ENCODE data around the gene SGCG. TPM values are rescaled to one million over a fixed set of nuclear protein-coding genes. Genes with fewer than 3 reads are reported as not detected.

SGCG gene
- total RNA-seq, 1 donor from 2014 or later = 9.8 TPM

DNA sequence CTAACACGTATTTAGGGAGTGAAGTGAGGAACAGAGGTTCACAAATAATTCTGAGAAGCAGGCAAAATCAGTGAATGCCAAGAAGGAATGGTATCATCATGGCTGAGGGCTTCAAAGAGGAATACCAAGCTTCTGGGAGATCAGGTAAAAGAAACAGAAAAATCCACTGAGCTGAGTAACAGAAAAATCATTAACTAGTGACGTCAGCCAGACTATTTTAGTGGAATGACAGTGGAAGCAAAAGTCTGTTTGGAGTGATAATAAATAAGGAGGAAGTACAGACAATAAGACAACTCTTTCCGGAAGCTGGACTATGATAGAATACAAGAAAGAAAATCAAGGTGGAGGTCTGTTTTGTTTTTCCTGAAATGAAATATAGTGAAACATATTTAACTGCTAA is 169.2 kb downstream of the SGCG start:
- H3K27me3 ChIP-seq (ENCODE audit: control insufficient read depth, insufficient read depth, low read length) = no peaks in the 10 kb centered on the region
- no peak for TF ChIP-seq CTCF (IDR thresholded peaks at IDR 0.05; ENCODE audit: insufficient read depth, low read length, poor library complexity, severe bottlenecking)
- no peak overlapping the region for H3K4me3 ChIP-seq (ENCODE audit: low read depth, low read length)
- peak; percentile 56 for DNase-seq (ENCODE audit: low read depth)
- H3K36me3 ChIP-seq (ENCODE audit: control insufficient read depth, insufficient read depth, low read length) = peaks cover 3% of the 10 kb centered on the region

DNA sequence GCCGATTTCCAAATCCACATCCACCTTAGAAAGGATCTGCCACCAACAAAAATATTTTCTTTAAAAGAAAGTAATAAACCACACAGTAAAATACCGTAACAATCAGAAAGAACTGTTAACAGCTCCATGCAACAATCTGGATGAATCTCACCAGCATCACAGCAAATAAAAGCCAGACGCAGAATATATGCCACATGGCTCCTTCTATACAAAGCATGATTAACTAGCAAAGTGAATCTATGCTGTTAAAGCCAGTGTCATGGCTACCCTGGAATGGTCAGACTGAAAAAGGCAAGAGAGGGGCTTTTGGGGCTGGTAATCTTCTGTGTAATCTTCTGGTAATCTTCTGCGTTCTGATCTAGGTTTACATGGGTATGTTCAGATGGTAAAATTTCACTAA is 171.4 kb downstream of the SGCG start:
- peaks cover 5% of the 10 kb centered on the region for H3K36me3 ChIP-seq (ENCODE audit: control insufficient read depth, insufficient read depth, low read length)
- H3K27me3 ChIP-seq (ENCODE audit: control insufficient read depth, insufficient read depth, low read length) = no peaks in the 10 kb centered on the region
- H3K4me3 ChIP-seq (ENCODE audit: low read depth, low read length) = no peak overlapping the region
- DNase-seq (ENCODE audit: low read depth) = no peak
- no peak for TF ChIP-seq CTCF (IDR thresholded peaks at IDR 0.05; ENCODE audit: insufficient read depth, low read length, poor library complexity, severe bottlenecking)

DNA sequence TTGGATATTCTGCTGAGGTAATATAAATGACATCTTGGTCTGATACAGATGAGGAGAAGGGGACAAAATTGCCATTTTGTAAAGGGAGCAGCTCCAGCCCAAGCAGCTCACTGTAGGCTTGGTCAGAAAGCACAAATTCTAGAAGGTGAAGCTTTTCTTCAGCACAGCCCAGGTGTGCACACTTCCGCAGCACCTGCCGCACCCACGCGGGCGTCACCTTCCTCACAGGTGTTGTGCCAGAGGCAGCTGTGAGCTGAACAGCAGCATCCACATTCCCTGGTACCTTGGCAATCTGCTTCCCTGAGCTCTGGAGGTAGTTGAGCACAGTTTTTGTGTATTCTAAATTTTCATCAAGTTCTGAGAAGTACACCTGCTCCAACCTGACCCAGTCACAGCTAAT is 173.7 kb downstream of the SGCG start:
- TF ChIP-seq CTCF (IDR thresholded peaks at IDR 0.05; ENCODE audit: insufficient read depth, low read length, poor library complexity, severe bottlenecking) = no peak
- no peak overlapping the region for H3K4me3 ChIP-seq (ENCODE audit: low read depth, low read length)
- no peak for DNase-seq (ENCODE audit: low read depth)
- peaks cover 3% of the 10 kb centered on the region for H3K36me3 ChIP-seq (ENCODE audit: control insufficient read depth, insufficient read depth, low read length)
- H3K27me3 ChIP-seq (ENCODE audit: control insufficient read depth, insufficient read depth, low read length) = no peaks in the 10 kb centered on the region

GRCh38 chr13:23356368-23356767 is 175.6 kb downstream of the SGCG start:
- DNase-seq (ENCODE audit: low read depth) = no peak
- Histone ChIP-seq H3K36me3 (ENCODE audit: control insufficient read depth, insufficient read depth, low read length) (peaks cover 1% of the 10 kb centered on the region), H3K27me3 (ENCODE audit: control insufficient read depth, insufficient read depth, low read length) (no peaks in the 10 kb centered on the region), H3K4me3 (ENCODE audit: low read depth, low read length) (no peak overlapping the region)
- no peak for TF ChIP-seq CTCF (IDR thresholded peaks at IDR 0.05; ENCODE audit: insufficient read depth, low read length, poor library complexity, severe bottlenecking)

- Histone ChIP-seq H3K27me3 (ENCODE audit: control insufficient read depth, insufficient read depth, low read length) (no peaks in the 10 kb centered on the region), H3K36me3 (ENCODE audit: control insufficient read depth, insufficient read depth, low read length) (peaks cover 1% of the 10 kb centered on the region), H3K4me3 (ENCODE audit: low read depth, low read length) (no peak overlapping the region)
- no peak for TF ChIP-seq CTCF (IDR thresholded peaks at IDR 0.05; ENCODE audit: insufficient read depth, low read length, poor library complexity, severe bottlenecking)
- DNase-seq (ENCODE audit: low read depth) = no peak
Measured at GRCh38 chr13:23357349-23357748, 176.6 kb downstream of the SGCG start.

GRCh38 chr13:23359882-23360281 is 179.1 kb downstream of the SGCG start:
- H3K36me3 ChIP-seq (ENCODE audit: control insufficient read depth, insufficient read depth, low read length) = peaks cover 3% of the 10 kb centered on the region
- TF ChIP-seq CTCF (IDR thresholded peaks at IDR 0.05; ENCODE audit: insufficient read depth, low read length, poor library complexity, severe bottlenecking) = no peak
- H3K4me3 ChIP-seq (ENCODE audit: low read depth, low read length) = no peak overlapping the region

More at GRCh38 chr13:23359882-23360281, 179.1 kb downstream of the SGCG start:
- H3K27me3 ChIP-seq (ENCODE audit: control insufficient read depth, insufficient read depth, low read length) = no peaks in the 10 kb centered on the region
- DNase-seq (ENCODE audit: low read depth) = no peak

Data from kidney epithelial cell (primary cell).